Measurements from ENCODE around the gene PPA2.

The PPA2 gene

DNA sequence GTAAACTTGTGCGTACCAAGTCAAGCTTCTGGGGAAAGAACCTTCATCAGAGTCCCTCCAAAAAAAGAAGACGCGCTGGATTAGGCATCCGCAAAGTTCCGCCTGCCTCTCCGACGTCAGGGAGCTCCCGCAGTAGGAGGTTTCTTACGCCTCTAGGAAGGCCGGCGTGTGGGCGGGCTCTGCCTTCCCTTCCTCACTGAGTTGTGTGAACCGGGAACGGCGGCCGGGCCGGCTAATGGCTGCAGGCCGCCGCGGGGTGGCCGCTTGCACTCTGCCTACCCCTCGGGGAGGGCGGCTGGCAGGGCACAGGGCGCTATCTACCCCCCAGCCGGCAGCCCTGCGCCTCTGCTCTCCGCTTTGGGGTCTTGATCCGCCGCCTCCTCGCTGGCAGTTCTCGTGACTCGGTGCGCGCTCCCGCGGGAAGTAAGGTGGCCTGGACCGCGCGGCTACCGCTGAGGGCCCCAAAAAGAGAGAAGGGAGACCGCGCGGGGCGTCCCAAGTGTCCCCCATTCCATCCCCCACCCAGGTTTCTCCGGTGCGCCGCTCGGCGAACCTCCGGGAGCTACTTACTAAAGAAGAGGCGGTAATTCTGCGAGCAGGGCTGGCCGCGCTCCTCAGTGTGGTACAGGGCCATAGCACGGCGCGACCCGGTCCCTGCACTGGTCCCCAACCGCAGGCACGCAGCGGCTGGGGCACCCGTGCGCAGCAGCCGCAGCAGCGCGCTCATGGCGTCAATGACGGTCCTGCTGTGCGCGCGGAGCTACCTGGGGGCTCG is at the start of gene PPA2:
PPA2 (minus strand) TSS at position 739 of the 775 bp plus-strand sequence; CDS start at position 727, 12 bp downstream.
- in situ Hi-C loops (cut with MboI; ENCODE audit: low sequenced_read_pairs) = loop anchor here (25.0 kb wide), 2 partner anchors 336 to 411 kb away; partner anchors contain the start of gene TET2

DNA sequence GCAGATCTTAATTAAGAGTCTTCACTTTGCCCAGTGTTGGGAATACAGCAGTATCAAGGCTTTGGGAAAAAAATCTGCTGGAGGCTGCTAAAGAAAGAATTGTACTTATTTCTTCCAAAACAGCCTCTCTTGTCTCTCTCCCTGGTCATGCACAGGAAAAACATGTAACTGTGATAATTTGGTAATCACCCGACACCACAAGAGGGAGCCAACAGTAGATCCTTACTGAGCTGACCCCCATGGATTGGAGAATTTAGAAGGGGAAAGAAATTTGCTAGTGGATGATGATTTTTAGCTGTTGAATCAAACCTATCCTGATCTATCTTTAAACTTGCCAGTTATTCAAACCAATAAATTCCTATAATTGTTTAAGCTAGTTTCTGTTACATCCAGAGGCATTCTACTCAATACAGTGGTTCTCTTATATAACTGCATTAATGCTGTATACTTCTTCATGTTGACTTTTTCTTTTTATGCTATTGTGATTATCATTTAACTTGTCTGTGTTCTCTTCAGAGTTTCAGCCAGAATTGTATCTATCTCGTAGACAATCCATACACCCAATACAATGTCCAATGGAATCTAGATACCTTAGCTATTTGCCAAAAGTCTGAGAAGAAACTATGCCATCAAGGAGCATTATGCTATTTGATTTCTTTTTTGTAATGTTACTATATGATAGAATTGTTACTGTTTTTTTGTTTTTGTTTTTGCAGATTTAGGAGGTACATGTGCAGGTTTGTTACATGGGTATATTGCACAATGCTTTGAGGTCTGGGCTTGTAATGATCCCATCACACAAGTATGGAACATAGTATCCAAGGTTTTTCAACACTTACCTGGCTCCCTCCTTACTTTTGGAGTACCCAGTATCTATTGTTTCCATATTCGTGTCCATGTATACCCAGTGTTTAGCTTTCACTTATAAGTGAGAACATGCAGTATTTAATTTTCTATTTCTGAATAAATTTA is 47.2 kb upstream of the PPA2 start:
- in situ Hi-C loops (cut with MboI; ENCODE audit: low sequenced_read_pairs) = no loop called here

GRCh38 chr4:105510245-105510644 is 36.4 kb upstream of the PPA2 start:
- in situ Hi-C loops (cut with MboI; ENCODE audit: low sequenced_read_pairs) = no loop called here

DNA sequence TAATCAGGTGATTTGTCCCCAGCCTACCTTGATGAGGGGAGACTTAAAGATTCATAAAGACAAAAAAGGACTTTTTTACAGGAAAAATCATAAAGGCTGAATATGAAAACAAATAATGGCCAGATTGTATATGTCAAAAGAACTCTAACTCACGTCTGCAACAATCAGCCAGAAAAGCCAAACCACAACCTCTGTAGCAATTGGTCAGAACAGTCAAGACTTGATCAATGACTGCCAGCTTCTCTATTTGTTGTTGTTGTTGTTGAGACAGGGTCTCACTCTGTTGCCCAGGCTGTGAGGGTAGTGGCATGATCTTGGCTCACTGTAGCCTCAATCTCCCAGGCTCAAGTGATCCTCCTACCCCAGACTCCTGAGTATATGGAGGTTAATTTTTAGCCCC is 35.9 kb upstream of the PPA2 start:
- in situ Hi-C loops (cut with MboI; ENCODE audit: low sequenced_read_pairs) = no loop called here

DNA sequence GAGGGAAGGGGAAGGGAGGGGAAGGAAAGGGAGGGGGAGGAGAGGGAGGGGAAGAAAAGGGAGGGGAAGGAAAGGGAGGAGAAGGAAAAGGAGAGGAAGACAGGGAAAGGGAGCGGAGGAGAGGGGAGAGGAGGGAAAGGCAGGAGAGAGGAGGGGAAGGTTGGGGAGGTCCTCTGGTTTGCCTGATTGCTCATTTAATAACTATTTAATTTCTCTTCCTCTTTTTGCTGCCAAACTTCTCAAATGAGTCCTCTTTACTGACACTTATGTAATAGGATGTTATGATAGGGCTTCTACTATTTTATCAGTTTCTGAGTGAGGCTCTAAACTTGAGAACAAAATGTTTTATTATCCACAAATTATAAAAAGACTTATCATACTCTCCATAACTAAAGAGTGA is 35.4 kb upstream of the PPA2 start:
- in situ Hi-C loops (cut with MboI; ENCODE audit: low sequenced_read_pairs) = no loop called here

DNA sequence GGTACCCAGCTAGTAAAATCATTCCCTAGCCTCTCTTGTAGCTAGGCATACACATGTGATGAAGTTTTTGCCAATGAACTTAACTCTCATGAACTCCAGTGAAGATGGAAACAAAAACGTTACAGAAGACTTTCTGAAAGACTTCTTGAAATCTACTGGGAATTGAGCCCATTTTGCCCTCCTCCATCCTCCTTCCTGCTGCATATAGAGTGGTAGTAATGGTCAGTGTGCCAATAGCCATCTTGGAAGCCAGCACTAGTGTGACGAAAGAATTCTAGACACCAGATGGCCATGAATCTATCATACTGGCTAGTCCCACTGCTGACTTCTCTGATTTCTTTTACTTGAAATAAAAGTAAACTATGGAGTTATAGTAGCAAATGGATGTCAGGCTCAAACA is 30.9 kb upstream of the PPA2 start:
- in situ Hi-C loops (cut with MboI; ENCODE audit: low sequenced_read_pairs) = no loop called here

DNA sequence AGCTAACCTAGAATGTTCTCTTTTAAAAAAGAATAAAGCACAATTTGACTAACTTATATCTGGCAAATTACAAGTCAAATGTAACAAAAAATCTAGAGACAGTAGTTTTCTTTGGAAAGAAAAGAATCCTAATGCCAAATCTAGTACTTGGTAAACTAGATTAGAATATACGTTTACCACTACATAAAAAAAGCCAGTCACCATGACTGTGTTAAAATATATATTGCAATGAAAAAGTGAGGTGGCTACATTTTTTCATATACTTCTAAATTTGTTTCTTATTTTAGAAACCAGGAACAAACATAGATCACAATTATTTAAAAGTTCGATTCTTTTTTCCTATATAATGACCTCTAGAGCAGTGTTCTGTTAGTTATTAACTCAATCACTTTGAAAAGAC is 29.6 kb upstream of the PPA2 start:
- in situ Hi-C loops (cut with MboI; ENCODE audit: low sequenced_read_pairs) = no loop called here

- in situ Hi-C loops (cut with MboI; ENCODE audit: low sequenced_read_pairs) = no loop called here
Observed at GRCh38 chr4:105496899-105497298, 23.0 kb upstream of the PPA2 start.

GRCh38 chr4:105495667-105496066 is 21.8 kb upstream of the PPA2 start:
- in situ Hi-C loops (cut with MboI; ENCODE audit: low sequenced_read_pairs) = no loop called here

DNA sequence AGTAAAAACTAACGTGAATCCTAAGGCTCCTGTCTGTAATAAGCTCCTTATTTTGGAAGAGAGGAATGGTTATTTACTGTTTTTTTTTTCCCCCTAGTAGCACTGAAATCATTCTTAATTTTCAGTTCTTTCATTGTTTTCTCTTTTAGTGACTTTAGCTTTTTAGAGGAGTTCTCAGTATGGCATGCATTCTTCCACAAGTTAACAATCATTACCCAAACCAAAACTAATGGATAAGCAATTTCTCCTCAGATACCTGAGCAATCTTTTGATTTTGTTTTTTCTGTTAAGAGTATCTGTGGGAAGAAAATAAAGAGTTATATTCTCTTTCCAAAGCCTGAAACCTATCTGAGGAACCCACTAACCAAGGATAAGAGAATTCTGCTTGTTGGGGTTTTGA is 16.7 kb upstream of the PPA2 start:
- in situ Hi-C loops (cut with MboI; ENCODE audit: low sequenced_read_pairs) = no loop called here

- in situ Hi-C loops (cut with MboI; ENCODE audit: low sequenced_read_pairs) = no loop called here
Observed at GRCh38 chr4:105483840-105484239, 10.0 kb upstream of the PPA2 start.

DNA sequence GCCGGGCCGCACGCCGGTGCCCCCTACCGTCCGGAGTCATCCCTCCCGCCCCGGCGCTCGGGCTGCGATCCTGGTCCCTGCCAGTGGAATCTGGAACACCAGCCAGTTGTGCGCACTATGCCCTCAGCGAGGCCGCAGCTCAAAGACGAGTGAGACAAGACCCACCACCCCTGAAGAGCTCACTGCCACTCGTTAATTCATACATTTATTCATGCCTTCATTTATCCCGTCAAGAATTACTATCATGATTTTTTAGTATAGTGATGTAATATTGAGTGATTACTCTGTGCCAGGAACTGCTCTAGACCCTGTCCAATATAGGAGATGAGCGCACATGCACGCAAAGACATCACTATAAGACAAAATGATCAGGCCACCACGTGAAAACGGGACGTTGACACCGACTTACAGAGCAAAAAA is 247 bp upstream of the PPA2 start:
- in situ Hi-C loops (cut with MboI; ENCODE audit: low sequenced_read_pairs) = loop anchor here (25.0 kb wide), 2 partner anchors 337 to 412 kb away; partner anchors contain the start of gene TET2

GRCh38 chr4:105472871-105473323 is 965 bp downstream of the PPA2 start:
- in situ Hi-C loops (cut with MboI; ENCODE audit: low sequenced_read_pairs) = loop anchor here (25.0 kb wide), 2 partner anchors 336 to 411 kb away; partner anchors contain the start of gene TET2

- in situ Hi-C loops (cut with MboI; ENCODE audit: low sequenced_read_pairs) = loop anchor here (25.0 kb wide), 2 partner anchors 334 to 409 kb away; partner anchors contain the start of gene TET2
Observed at GRCh38 chr4:105471566-105472176, 2.2 kb downstream of the PPA2 start.

GRCh38 chr4:105470766-105471165 is 3.1 kb downstream of the PPA2 start:
- in situ Hi-C loops (cut with MboI; ENCODE audit: low sequenced_read_pairs) = loop anchor here (25.0 kb wide), 2 partner anchors 333 to 408 kb away; partner anchors contain the start of gene TET2

DNA sequence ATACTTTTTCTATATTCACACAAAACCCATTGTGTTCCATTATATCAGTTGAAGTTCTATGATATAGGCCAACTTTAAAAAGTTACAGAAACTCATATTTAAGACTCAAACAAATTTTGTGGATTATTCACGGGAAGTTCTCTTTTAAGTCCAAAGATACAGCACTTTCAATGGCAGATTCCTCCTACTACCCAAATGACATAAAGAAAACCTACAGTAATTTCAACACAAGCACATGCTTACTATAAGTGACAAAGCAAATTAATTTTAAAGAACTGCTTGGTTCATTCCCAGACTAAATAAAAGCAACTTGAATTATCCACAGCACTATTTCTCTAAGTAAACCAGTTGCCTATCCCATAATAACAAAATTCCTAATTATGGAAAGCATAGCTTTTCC is 4.1 kb downstream of the PPA2 start:
- in situ Hi-C loops (cut with MboI; ENCODE audit: low sequenced_read_pairs) = loop anchor here (25.0 kb wide), 2 partner anchors 332 to 407 kb away; partner anchors contain the start of gene TET2

GRCh38 chr4:105466580-105466979 is 7.3 kb downstream of the PPA2 start:
- in situ Hi-C loops (cut with MboI; ENCODE audit: low sequenced_read_pairs) = loop anchor here (25.0 kb wide), 2 partner anchors 329 to 404 kb away; partner anchors contain the start of gene TET2

DNA sequence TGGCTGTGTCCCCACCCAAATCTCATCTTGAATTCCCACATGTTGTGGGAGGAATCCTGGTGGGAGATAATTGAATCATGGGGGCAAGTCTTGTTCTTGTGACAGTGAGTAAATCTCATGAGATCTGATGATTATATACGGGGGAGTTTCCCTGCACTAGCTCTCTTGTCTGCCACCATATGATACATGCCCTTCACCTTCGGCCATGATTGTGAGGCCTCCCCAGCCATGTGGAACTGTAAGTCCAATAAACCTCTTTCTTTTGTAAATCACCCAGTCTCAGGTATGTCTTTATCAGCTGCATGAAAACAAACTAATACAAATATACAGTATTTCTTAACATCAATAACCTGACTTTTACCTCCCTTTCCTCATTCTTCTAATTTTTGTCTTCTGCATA is 9.3 kb downstream of the PPA2 start:
- in situ Hi-C loops (cut with MboI; ENCODE audit: low sequenced_read_pairs) = loop anchor here (25.0 kb wide), 2 partner anchors 327 to 402 kb away; partner anchors contain the start of gene TET2

DNA sequence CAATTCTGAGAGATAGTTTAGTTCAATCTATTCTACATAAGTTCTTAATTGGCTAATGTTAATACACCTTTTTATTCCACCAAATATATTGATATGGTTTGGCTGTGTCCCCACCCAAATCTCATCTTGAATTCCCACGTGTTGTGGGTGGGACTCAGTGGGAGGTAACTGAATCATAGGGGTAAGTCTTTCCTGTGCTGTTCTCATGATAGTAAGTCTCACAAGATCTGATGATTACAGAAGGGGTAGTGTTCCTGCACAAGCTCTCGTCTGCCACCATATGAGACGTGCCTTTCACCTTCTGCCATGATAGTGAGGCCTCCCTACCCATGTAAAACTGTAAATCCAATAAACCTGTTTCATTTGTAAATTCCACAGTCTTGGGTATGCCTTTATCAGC is 11.3 kb downstream of the PPA2 start:
- in situ Hi-C loops (cut with MboI; ENCODE audit: low sequenced_read_pairs) = loop anchor here (25.0 kb wide), 2 partner anchors 325 to 400 kb away; partner anchors contain the start of gene TET2

- in situ Hi-C loops (cut with MboI; ENCODE audit: low sequenced_read_pairs) = loop anchor here (25.0 kb wide), 2 partner anchors 325 to 400 kb away; partner anchors contain the start of gene TET2
Observed at GRCh38 chr4:105461621-105462382, 12.1 kb downstream of the PPA2 start.

All from HL-60/S4 treated with phorbol 12-myristate 13-acetate at 8.2 ng/mL for 4 days and 3 days (cell line).